ENCODE results near the gene PHAX.

DNA sequence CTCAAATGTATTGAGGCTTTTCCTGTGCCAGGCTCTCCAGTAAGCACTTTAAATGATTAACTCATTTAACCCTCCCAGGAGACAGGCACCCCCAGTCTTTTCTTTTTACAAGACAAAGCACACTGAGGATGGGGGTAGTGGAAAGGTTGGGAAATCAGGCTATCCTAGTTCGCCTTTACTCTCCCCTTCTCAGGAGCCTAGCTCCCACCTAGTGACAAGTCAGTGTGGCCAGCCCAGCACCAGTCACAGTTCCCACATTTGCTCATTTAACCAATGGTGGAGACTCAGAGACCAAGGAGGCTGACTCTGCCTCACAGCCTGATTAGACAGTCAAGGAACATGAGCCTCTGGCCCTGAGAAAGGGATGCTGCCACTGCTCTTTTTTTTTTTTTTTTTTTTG is 9.2 kb upstream of the PHAX start:
- TF ChIP-seq RAD21 (IDR thresholded peaks at IDR 0.05; ENCODE audit: low read depth) (no peak), EP300 (IDR thresholded peaks at IDR 0.05; ENCODE audit: borderline replicate concordance) (no peak), ZBTB7A (IDR thresholded peaks at IDR 0.05; ENCODE audit: low read depth) (no peak), TCF12 (IDR thresholded peaks at IDR 0.05; ENCODE audit: low read depth) (no peak), YY1 (IDR thresholded peaks at IDR 0.05; ENCODE audit: low read depth) (no peak), CREB1 (IDR thresholded peaks at IDR 0.05; ENCODE audit: low read depth) (no peak), TAF1 (IDR thresholded peaks at IDR 0.05; ENCODE audit: low read depth) (no peak), CEBPB (IDR thresholded peaks at IDR 0.05) (no peak)
- TF ChIP-seq, protein P1, sequence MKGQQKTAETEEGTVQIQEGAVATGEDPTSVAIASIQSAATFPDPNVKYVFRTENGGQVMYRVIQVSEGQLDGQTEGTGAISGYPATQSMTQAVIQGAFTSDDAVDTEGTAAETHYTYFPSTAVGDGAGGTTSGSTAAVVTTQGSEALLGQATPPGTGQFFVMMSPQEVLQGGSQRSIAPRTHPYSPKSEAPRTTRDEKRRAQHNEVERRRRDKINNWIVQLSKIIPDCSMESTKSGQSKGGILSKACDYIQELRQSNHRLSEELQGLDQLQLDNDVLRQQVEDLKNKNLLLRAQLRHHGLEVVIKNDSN (IDR thresholded peaks at IDR 0.05), result no peak

Measured in Ishikawa (cell line).